Liver (tissue), 9 donors: Measurements from ENCODE around the gene ACACA. TPM values are rescaled to one million over a fixed set of nuclear protein-coding genes. Genes with fewer than 3 reads are reported as not detected.

Source experiments
- DNase-seq: peaks from one replicate; pipeline ENCODE4 v3.0.0-alpha.2; 2017; ENCODE audit warnings: low spot score
- H3K27ac ChIP-seq, 2 donors: one replicate each; pipeline ENCODE4 v1.7.0; 2013; ENCODE audit warnings: inconsistent platforms in 2 of 2, low read length in 2 of 2, control low read depth in 1 of 2, low read depth in 1 of 2, mild to moderate bottlenecking in 1 of 2
- H3K27me3 ChIP-seq, 4 donors: one replicate each; pipeline versions ENCODE4 v1.6.1 to v1.7.0; 2013; ENCODE audit warnings: low read length in 3 of 4, inconsistent platforms in 1 of 4, mild to moderate bottlenecking in 1 of 4, moderate library complexity in 1 of 4; ENCODE audit not compliant: control insufficient read depth in 4 of 4, insufficient read depth in 4 of 4
- H3K36me3 ChIP-seq, 4 donors: one replicate each; pipeline versions ENCODE4 v1.6.1 to v1.7.0; 2013; ENCODE audit warnings: low read length in 3 of 4, mild to moderate bottlenecking in 3 of 4, low read depth in 1 of 4, moderate library complexity in 1 of 4; ENCODE audit not compliant: control insufficient read depth in 4 of 4, insufficient read depth in 3 of 4
- H3K4me1 ChIP-seq, 4 donors: one replicate each; pipeline versions ENCODE4 v1.6.1 to v1.7.0; 2013; ENCODE audit warnings: low read length in 3 of 4, mild to moderate bottlenecking in 3 of 4, moderate library complexity in 1 of 4; ENCODE audit not compliant: control insufficient read depth in 4 of 4, insufficient read depth in 4 of 4
- H3K4me3 ChIP-seq, 3 donors: one replicate each; pipeline versions ENCODE4 v1.6.1 to v1.7.0; 2013; ENCODE audit warnings: low read length in 3 of 3, control low read depth in 1 of 3, low read depth in 1 of 3, mild to moderate bottlenecking in 1 of 3
- H3K9ac ChIP-seq, 2 donors: one replicate each; pipeline ENCODE4 v1.7.0; 2013; ENCODE audit warnings: low read length in 2 of 2, mild to moderate bottlenecking in 2 of 2, moderate library complexity in 2 of 2, control low read depth in 1 of 2, low read depth in 1 of 2
- H3K9me3 ChIP-seq, 4 donors: one replicate each; pipeline versions ENCODE4 v1.6.1 to v1.7.0; 2013; ENCODE audit warnings: low read length in 3 of 4; ENCODE audit not compliant: control insufficient read depth in 4 of 4
- ATF3 ChIP-seq: IDR thresholded peaks from 2 replicates; pipeline ENCODE4 v1.6.1; 2016; ENCODE audit warnings: antibody characterized with exemption
- CTCF ChIP-seq: fragments of 150-350 bp; IDR thresholded peaks from 2 replicates; pipeline ENCODE4 v1.5.1; 2017; ENCODE audit warnings: improper control_type of control experiment, low read depth, low read length; ENCODE audit not compliant: missing input control
- EGR1 ChIP-seq, 2 donors: IDR thresholded peaks; 2 replicates each; pipeline ENCODE4 v1.6.1; 2016 to 2018; ENCODE audit warnings: antibody characterized with exemption in 2 of 2, low read depth in 2 of 2
- FOXA1 ChIP-seq: IDR thresholded peaks from 2 replicates; pipeline ENCODE4 v1.6.1; 2016; ENCODE audit warnings: antibody characterized with exemption
- FOXA2 ChIP-seq: IDR thresholded peaks from 2 replicates; pipeline ENCODE4 v1.6.1; 2016; ENCODE audit warnings: antibody characterized with exemption
- GABPA ChIP-seq, 2 donors: IDR thresholded peaks in 1 of 2; conservative IDR thresholded peaks in 1 of 2; 2 replicates each; pipeline ENCODE4 v1.6.1; 2016; ENCODE audit warnings: antibody characterized with exemption in 2 of 2, mild to moderate bottlenecking in 1 of 2, moderate library complexity in 1 of 2
- HNF4A ChIP-seq, 2 donors: conservative IDR thresholded peaks; 2 replicates each; pipeline ENCODE4 v1.6.1; 2016; ENCODE audit warnings: antibody characterized with exemption in 2 of 2, mild to moderate bottlenecking in 2 of 2
- HNF4G ChIP-seq: IDR thresholded peaks from 2 replicates; pipeline ENCODE4 v1.6.1; 2016; ENCODE audit warnings: antibody characterized with exemption
- JUND ChIP-seq, 2 donors: IDR thresholded peaks; 2 replicates each; pipeline ENCODE4 v1.6.1; 2016; ENCODE audit warnings: antibody characterized with exemption in 2 of 2
- MAX ChIP-seq: IDR thresholded peaks from 2 replicates; pipeline ENCODE4 v1.6.1; 2016; ENCODE audit warnings: antibody characterized with exemption
- NR2F2 ChIP-seq: IDR thresholded peaks from 2 replicates; pipeline ENCODE4 v1.6.1; 2016; ENCODE audit warnings: antibody characterized with exemption
- RAD21 ChIP-seq, 2 donors: IDR thresholded peaks; 2 replicates each; pipeline ENCODE4 v1.6.1; 2016; ENCODE audit warnings: antibody characterized with exemption in 2 of 2, mild to moderate bottlenecking in 2 of 2
- RXRA ChIP-seq, 2 donors: IDR thresholded peaks; 2 replicates each; pipeline ENCODE4 v1.6.1; 2017 to 2018; ENCODE audit warnings: antibody characterized with exemption in 2 of 2, mild to moderate bottlenecking in 1 of 2
- ZBTB33 ChIP-seq: IDR thresholded peaks from 2 replicates; pipeline ENCODE4 v1.6.1; 2016; ENCODE audit warnings: antibody characterized with exemption
- WGBS: extraction: QIAGEN DNeasy Blood & Tissue Kit; methylation state at CpG from one replicate; pipeline ENCODE4 v1.1.7; 2013; 5-methylcytosine and 5-hydroxymethylcytosine counted together
- polyA plus RNA-seq, 2 donors: library from polyadenylated mRNA; stranded (reverse) in 1 of 2; unstranded in 1 of 2; fragments of 200-250 nt in 1 of 2; fragments of >200 nt in 1 of 2; fragmentation: Nextera tagmentation in 1 of 2; extraction: Ambion mirVana in 1 of 2; gene quantifications; one replicate each; pipeline versions ENCODE4 v1.2.1 to v1.2.3, GENCODE V29; 2013 to 2015
- total RNA-seq, 2 donors: library from RNA; depleted of rRNA; stranded (reverse); fragments of >200 nt; gene quantifications; one replicate each; pipeline ENCODE4 v1.2.3, GENCODE V29; 2014
- donor health status: healthy.
- donor health status: healthy.
- donor health status: healthy.
- donor health status: healthy.
- donor health status: healthy.

ACACA gene
- total and polyA plus RNA-seq, 4 donors, result 14.8 to 49.5 (median 31.2) TPM

GRCh38 chr17:37206299-37206698 is 200.3 kb downstream of the ACACA start:
- Histone ChIP-seq H3K36me3 (peaks cover 5 to 67% (median 35%) of the 10 kb centered on the region in 4 donors), H3K9ac (no peak overlapping the region), H3K4me1 (peaks cover 0 to 2% (median 0%) of the 10 kb centered on the region in 4 donors), H3K27ac (no peak overlapping the region), H3K9me3 (no peaks in the 10 kb centered on the region), H3K27me3 (no peaks in the 10 kb centered on the region), H3K4me3 (no peak overlapping the region)
- DNase-seq, result no peak
- no peak for TF ChIP-seq RAD21 (IDR thresholded peaks at IDR 0.05)
- TF ChIP-seq MAX, result no peak
- TF ChIP-seq NR2F2, result no peak
- no peak for TF ChIP-seq EGR1 (IDR thresholded peaks at IDR 0.05; ENCODE audit: low read depth in 2 of 2)
- TF ChIP-seq CTCF, result no peak
- TF ChIP-seq FOXA2, result no peak
- no peak for TF ChIP-seq ATF3
- no peak for TF ChIP-seq RXRA (IDR thresholded peaks at IDR 0.05)
- TF ChIP-seq FOXA1, result no peak
- TF ChIP-seq HNF4G, result no peak

GRCh38 chr17:37200497-37200896 is 206.1 kb downstream of the ACACA start:
- Histone ChIP-seq H3K4me1 (peaks cover 0 to 12% (median 4%) of the 10 kb centered on the region in 4 donors), H3K9ac (no peak overlapping the region), H3K9me3 (no peaks in the 10 kb centered on the region), H3K27me3 (no peaks in the 10 kb centered on the region), H3K4me3 (no peak overlapping the region), H3K36me3 (peaks cover 8 to 36% (median 21%) of the 10 kb centered on the region in 4 donors), H3K27ac (no peak overlapping the region)
- DNase-seq, result no peak
- 55% methylated on average over 2 of the region's 2 CpGs for WGBS
- TF ChIP-seq RAD21 (IDR thresholded peaks at IDR 0.05), result no peak
- TF ChIP-seq JUND (IDR thresholded peaks at IDR 0.05), result no peak
- no peak for TF ChIP-seq HNF4A (conservative IDR thresholded peaks at IDR 0.05)
- TF ChIP-seq ZBTB33, result no peak

- TF ChIP-seq GABPA (IDR thresholded peaks at IDR 0.05 in 1 of 2, conservative IDR thresholded peaks at IDR 0.05 in 1 of 2) (no peak), ATF3 (no peak), ZBTB33 (no peak), RAD21 (IDR thresholded peaks at IDR 0.05) (no peak)
- H3K4me1 ChIP-seq, result peaks cover 0 to 12% (median 4%) of the 10 kb centered on the region in 4 donors
- no peak overlapping the region for H3K4me3 ChIP-seq
- no peak overlapping the region for H3K27ac ChIP-seq
- H3K27me3 ChIP-seq, result no peaks in the 10 kb centered on the region
- no peaks in the 10 kb centered on the region for H3K9me3 ChIP-seq
- no peak overlapping the region for H3K9ac ChIP-seq
- DNase-seq, result no peak
- peaks cover 3 to 19% (median 10%) of the 10 kb centered on the region in 4 donors for H3K36me3 ChIP-seq
- WGBS, result 96% methylated on average over 2 of the region's 2 CpGs
Measured at GRCh38 chr17:37197336-37197735, 209.3 kb downstream of the ACACA start.
